ENCODE measurements around the gene C8B. TPM values are rescaled to one million over a fixed set of nuclear protein-coding genes. Genes with fewer than 3 reads are reported as not detected.

The C8B gene
- total RNA-seq, 1 experiment from 2014 or later: not detected

DNA sequence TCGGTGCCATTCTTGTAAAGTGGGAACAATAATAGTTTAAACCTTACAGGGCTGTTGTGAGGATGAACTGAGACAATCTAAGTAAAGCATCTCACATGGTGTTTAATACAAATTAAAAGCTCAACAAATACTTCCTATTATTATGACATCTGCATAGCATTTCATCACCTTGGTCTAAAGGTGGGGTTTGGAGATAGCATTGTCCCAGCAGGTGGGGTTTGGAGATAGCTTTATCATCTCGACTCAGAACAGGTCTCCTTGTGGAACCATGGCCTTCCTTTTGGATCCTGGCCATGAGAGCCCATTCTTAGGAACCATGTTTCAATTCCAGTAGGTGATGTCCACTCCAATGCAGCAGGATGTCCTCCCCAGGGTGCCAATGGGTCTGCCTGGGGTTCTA lies 20.6 kb upstream of the C8B start:
- Histone ChIP-seq H3K27me3 (replicated peaks; ENCODE audit: control insufficient read depth, insufficient read depth, low read length) (no peaks in the 10 kb centered on the region), H3K4me1 (peaks cover 25% of the 10 kb centered on the region), H3K9me3 (no peaks in the 10 kb centered on the region), H3K36me3 (ENCODE audit: control insufficient read depth, insufficient read depth, low read length) (no peaks in the 10 kb centered on the region), H3K4me3 (ENCODE audit: low read depth, low read length) (no peak overlapping the region)
- DNase-seq: no peak
- no peaks in the 10 kb centered on the region for H3K9me3 Mint-ChIP-seq (ENCODE audit: unreplicated experiment)
- POLR2A ChIA-PET: interaction anchor here (1.3 kb wide), 1 partner anchor 75 kb away, joined by 3 read pairs; no protein-coding TSS in a partner anchor
- intact Hi-C loops (cut with micrococcal nuclease; ENCODE audit: unreplicated experiment): loop anchor here (1.0 to 5.0 kb wide), 2 partner anchors 81 to 154 kb away; no protein-coding TSS in a partner anchor
- peak overlapping the region; percentile 67 for H3K27ac Mint-ChIP-seq (ENCODE audit: unreplicated experiment)
- TF ChIP-seq, protein P1, sequence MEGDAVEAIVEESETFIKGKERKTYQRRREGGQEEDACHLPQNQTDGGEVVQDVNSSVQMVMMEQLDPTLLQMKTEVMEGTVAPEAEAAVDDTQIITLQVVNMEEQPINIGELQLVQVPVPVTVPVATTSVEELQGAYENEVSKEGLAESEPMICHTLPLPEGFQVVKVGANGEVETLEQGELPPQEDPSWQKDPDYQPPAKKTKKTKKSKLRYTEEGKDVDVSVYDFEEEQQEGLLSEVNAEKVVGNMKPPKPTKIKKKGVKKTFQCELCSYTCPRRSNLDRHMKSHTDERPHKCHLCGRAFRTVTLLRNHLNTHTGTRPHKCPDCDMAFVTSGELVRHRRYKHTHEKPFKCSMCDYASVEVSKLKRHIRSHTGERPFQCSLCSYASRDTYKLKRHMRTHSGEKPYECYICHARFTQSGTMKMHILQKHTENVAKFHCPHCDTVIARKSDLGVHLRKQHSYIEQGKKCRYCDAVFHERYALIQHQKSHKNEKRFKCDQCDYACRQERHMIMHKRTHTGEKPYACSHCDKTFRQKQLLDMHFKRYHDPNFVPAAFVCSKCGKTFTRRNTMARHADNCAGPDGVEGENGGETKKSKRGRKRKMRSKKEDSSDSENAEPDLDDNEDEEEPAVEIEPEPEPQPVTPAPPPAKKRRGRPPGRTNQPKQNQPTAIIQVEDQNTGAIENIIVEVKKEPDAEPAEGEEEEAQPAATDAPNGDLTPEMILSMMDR (IDR thresholded peaks at IDR 0.05; ENCODE audit: insufficient read depth in 1 of 2, low read depth in 1 of 2, low read length in 1 of 2, severe bottlenecking in 1 of 2, unreplicated experiment in 1 of 2): no peak
- no peaks in the 10 kb centered on the region for H3K36me3 Mint-ChIP-seq (ENCODE audit: insufficient read depth, unreplicated experiment)
- H3K27me3 Mint-ChIP-seq (ENCODE audit: insufficient read depth, unreplicated experiment): no peaks in the 10 kb centered on the region
- no peak overlapping the region for H3K4me3 Mint-ChIP-seq (ENCODE audit: unreplicated experiment)
- no TSS peak for BruUV-seq (replicated peaks)
- CTCF ChIA-PET: interaction anchor here (0.5 to 1.2 kb wide), 2 partner anchors 24 to 75 kb away, joined by 4 read pairs; no protein-coding TSS in a partner anchor
- H3K4me1 Mint-ChIP-seq (ENCODE audit: low read depth, unreplicated experiment): peaks cover 20% of the 10 kb centered on the region

DNA sequence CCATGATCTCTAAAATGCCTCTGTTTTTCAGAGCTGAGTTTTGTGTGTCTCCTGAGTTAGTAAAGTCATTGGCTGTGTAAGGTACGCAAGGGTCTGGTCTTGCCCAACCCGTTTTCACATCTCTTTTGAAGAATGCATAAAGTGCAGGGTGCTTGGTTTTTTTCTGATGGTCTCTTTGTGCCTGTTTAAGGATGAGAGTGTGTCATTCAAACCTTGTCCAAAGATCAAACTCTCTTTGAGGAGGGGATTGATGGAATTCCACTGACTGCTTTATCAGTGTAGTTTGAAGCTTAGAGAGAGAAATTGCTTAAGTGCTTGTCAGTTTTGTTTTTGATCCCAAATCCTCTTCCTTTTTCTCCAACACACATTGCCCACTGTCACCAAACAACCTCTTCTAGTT lies 20.0 kb upstream of the C8B start:
- Histone ChIP-seq H3K4me3 (ENCODE audit: low read depth, low read length) (no peak overlapping the region), H3K4me1 (peaks cover 25% of the 10 kb centered on the region), H3K36me3 (ENCODE audit: control insufficient read depth, insufficient read depth, low read length) (no peaks in the 10 kb centered on the region), H3K27me3 (replicated peaks; ENCODE audit: control insufficient read depth, insufficient read depth, low read length) (no peaks in the 10 kb centered on the region), H3K9me3 (no peaks in the 10 kb centered on the region)
- Mint-ChIP-seq H3K36me3 (ENCODE audit: insufficient read depth, unreplicated experiment) (no peaks in the 10 kb centered on the region), H3K4me3 (ENCODE audit: unreplicated experiment) (peak overlapping the region; percentile 22), H3K27me3 (ENCODE audit: insufficient read depth, unreplicated experiment) (no peaks in the 10 kb centered on the region), H3K9me3 (ENCODE audit: unreplicated experiment) (no peaks in the 10 kb centered on the region), H3K4me1 (ENCODE audit: low read depth, unreplicated experiment) (peaks cover 20% of the 10 kb centered on the region), H3K27ac (ENCODE audit: unreplicated experiment) (peak overlapping the region; percentile 67)
- ChIA-PET POLR2A (interaction anchor here (0.7 to 1.3 kb wide), 2 partner anchors 75 kb away, joined by 3 read pairs; no protein-coding TSS in a partner anchor), CTCF (interaction anchor here (0.7 to 1.2 kb wide), 2 partner anchors 75 to 154 kb away, joined by 3 to 4 read pairs; no protein-coding TSS in a partner anchor)
- peak; percentile 68 to 72 for DNase-seq
- intact Hi-C loops (cut with micrococcal nuclease; ENCODE audit: unreplicated experiment): loop anchor here (1.0 to 5.0 kb wide), 3 partner anchors 81 to 295 kb away; no protein-coding TSS in a partner anchor
- TF ChIP-seq, protein P1 (IDR thresholded peaks at IDR 0.05; ENCODE audit: insufficient read depth in 1 of 2, low read depth in 1 of 2, low read length in 1 of 2, severe bottlenecking in 1 of 2, unreplicated experiment in 1 of 2): no peak
- BruUV-seq (replicated peaks): no TSS peak

DNA sequence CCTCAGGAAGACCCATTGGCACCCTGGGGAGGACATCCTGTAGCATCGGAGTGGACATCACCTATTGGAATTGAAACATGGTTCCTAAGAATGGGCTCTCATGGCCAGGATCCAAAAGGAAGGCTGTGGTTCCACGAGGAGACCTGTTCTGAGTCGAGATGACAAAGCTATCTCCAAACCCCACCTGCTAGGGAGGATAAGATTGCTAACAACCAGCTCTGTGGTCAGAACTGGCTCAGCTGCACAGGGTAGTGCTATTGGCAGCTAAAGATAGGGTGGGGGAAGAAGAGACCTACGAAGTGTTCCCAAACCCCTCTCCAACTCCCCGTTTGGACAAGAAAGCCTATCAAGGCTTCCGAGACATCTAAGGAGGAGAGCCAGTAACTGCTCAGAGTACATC lies 17.7 kb upstream of the C8B start:
- Mint-ChIP-seq H3K36me3 (ENCODE audit: insufficient read depth, unreplicated experiment) (no peaks in the 10 kb centered on the region), H3K4me3 (ENCODE audit: unreplicated experiment) (no peak overlapping the region), H3K27me3 (ENCODE audit: insufficient read depth, unreplicated experiment) (no peaks in the 10 kb centered on the region), H3K9me3 (ENCODE audit: unreplicated experiment) (no peaks in the 10 kb centered on the region), H3K27ac (ENCODE audit: unreplicated experiment) (peak overlapping the region; percentile 70), H3K4me1 (ENCODE audit: low read depth, unreplicated experiment) (peaks cover 20% of the 10 kb centered on the region)
- Histone ChIP-seq H3K4me3 (ENCODE audit: low read depth, low read length) (no peak overlapping the region), H3K27me3 (replicated peaks; ENCODE audit: control insufficient read depth, insufficient read depth, low read length) (no peaks in the 10 kb centered on the region), H3K9me3 (no peaks in the 10 kb centered on the region), H3K36me3 (ENCODE audit: control insufficient read depth, insufficient read depth, low read length) (no peaks in the 10 kb centered on the region), H3K4me1 (peaks cover 25% of the 10 kb centered on the region)
- ChIA-PET POLR2A (no interaction called here), CTCF (no interaction called here)
- intact Hi-C loops (cut with micrococcal nuclease; ENCODE audit: unreplicated experiment): no loop called here
- DNase-seq: no peak
- TF ChIP-seq, protein P1 (IDR thresholded peaks at IDR 0.05; ENCODE audit: insufficient read depth in 1 of 2, low read depth in 1 of 2, low read length in 1 of 2, severe bottlenecking in 1 of 2, unreplicated experiment in 1 of 2): no peak
- no TSS peak for BruUV-seq (replicated peaks)

Measured in Caco-2 (cell line).